ENCODE measurements around the gene ITPRID2. TPM values are rescaled to one million over a fixed set of nuclear protein-coding genes. Genes with fewer than 3 reads are reported as not detected.

Gene ITPRID2
- total RNA-seq, result 44.5 and 86.0 TPM in 2 replicates

DNA sequence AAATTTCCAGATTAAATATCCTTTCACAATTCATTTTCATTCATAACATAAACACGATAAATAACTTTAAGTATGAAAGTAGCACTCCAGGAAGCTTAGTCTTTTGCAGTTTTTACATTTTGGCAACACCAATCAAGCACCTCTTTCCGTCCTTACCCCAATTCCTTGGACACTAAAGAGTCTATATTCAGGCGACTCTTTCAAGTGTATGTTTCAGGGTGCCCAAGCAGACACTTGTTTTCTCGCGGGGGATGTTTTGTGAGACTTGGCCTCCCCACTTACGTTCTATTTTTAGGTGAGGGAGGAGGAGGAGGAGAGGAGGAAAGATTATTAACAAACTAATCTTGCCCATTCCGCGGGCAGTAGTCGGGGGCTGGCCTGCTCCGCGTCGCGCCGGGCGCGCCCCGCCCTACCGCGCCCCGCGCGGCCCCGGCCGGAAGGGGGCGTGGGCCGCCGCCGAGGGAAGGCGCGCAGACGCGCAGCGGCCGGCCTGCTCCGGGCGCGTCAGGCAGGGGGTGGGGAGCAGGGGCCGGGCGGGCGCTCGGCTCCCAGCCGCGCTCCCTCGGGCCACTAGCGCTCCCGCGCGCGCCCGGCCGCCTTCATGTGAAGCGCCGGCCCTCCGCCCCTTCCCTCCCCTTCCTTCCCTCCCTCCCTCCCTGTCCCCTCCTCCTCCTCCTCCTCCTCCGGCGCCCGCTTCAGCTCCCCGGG is at the start of gene ITPRID2:
Gene ITPRID2, plus strand, starts transcription at position 473 of the 708 bp plus-strand sequence. CDS start 337 bp downstream, outside the sequence.

Other genes with a start within 250 kb of the ITPRID2 start
- under 0.01 and 0.20 TPM in 2 replicates for gene CERKL, start 234.6 kb upstream of the ITPRID2 start, total RNA-seq
- not detected in 2 replicates for gene NEUROD1, start 211.2 kb upstream of the ITPRID2 start, total RNA-seq
- gene PPP1R1C, start 94.1 kb downstream of the ITPRID2 start, total RNA-seq, result not detected in 2 replicates